ENCODE results near the gene OSBPL10.

Gene OSBPL10

GRCh38 chr3:31955581-31955980 is 25.5 kb downstream of the OSBPL10 start:
- no peak for DNase-seq

DNA sequence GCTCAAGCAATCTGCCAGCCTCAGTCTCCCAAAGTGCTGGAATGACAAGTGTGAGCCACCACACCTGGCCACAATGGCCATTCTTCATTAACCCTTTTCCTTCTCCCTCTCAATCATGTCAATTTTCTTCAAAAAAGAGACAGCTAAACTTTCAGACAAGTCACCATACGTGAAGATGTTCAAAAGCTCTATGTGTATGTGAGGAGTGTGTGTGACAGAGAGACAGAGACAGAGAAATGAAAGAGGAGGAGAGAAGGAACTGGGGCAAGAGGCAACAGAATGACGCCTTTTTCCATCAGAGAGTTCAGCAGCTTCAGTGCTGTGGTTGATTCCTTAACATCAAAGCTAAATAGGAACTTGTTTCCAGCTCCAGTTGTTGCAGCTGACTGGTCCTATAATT is 27.4 kb downstream of the OSBPL10 start:
- DNase-seq: no peak

DNA sequence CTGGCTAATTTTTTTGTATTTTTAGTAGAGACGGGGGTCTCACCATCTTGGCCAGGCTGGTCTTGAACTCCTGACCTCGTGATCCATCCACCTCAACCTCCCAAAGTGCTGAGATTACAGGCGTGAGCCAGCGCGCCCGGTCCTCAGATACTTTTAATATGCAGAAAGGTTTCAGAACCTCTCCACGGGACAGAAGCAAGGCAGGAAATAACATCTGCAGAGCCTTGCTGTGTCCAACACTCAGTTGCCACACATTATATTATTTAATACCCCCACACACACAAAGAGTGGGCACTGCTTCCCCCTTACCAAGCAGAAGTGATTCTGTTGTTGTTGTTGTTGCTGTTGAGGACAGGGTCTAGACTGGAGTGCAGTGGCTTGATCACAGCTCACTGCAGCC is 28.0 kb downstream of the OSBPL10 start:
- no peak for DNase-seq

DNA sequence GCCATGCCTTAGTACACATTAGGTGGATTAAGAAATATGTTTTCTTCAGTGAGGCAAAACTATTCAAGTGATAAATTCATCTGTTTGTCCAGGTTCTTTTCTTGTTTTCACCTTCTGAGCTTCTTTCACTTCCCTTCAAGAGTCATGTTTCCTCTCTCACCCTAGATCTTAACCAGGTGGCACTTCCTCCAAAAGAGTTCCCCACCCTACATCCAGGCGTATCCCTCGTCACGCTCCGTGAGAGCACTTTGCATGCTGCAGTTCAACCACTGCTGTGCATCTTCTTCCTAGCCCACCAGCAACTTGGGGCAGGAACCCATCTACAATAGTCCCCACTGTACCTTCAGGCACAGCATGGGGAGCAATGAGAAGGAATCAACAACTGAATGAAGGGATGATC is 28.9 kb downstream of the OSBPL10 start:
- no peak for DNase-seq

DNA sequence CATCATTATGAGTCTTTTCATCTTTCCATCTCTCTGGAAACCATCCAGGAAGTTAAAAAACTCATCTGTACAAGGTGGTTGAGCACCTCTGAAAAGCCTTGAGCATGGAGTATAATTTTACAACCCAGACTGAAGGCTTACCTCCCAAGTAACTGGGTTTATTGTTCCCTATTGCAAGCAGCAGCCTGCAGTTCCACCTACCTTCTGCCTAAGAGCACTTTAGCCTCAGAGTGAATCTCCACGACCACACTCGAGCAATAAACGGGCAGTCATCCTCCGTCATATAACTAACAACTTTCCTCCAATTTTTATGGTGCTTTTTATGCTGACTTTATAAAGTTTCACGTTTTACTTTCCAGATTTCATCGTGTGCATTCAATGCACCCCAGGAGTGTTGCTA is 32.8 kb downstream of the OSBPL10 start:
- DNase-seq: no peak

GRCh38 chr3:31947671-31948091 is 33.4 kb downstream of the OSBPL10 start:
- no peak for DNase-seq

DNA sequence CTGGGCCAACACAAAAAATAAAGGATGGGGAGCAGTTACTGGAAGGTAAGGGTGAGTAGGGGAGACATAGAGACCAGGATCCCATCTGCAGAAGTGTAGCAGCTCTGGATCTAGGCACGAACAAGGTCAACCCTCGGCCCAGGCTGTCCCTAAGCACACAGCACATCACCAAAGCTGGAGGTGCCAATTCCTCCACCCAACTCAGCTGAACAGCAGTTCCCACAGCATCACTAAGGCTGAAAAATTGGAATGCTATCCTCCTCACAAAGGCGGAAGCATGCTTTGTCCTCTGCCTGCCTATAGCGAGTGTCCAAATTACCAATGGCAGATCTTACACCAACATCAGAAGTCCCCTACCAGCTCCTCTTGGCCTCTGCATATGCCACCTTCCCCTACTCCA is 33.9 kb downstream of the OSBPL10 start:
- no peak for DNase-seq

- no peak for DNase-seq
These were observed 34.5 kb downstream of the OSBPL10 start for GRCh38 chr3:31946484-31947081.

DNA sequence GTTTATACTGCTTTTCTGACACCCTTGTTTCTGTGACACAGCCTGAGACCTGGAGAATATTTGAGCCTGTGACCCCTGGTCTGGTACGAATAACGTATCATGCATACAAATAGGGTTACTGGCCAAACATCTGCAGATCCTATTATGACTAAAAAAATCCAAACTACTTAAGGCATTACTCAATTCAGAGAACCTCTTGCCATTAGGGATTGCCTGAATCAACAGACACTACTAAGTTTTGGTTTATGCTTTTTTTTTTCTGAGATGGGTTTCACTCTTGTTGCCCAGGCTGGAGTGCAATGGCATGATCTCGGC is 35.4 kb downstream of the OSBPL10 start:
- DNase-seq: no peak

DNA sequence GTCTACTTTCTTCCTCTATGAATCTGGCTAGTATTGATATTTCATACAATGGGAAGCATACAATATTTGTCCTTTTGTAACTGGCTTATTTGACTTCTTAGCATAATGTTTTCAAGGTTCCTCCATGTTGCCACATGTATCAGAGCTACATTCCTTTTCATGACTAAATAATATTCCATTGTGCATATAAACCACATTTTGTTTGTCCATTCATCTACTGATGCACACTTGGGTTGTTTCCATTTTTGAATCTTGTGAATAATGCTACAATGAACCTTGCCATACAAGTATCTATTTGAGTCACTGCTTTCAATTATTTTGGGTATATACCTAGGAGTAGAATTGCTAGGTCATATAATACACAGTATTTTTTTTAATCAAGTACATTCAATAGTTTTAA is 38.0 kb downstream of the OSBPL10 start:
- DNase-seq: no peak

DNA sequence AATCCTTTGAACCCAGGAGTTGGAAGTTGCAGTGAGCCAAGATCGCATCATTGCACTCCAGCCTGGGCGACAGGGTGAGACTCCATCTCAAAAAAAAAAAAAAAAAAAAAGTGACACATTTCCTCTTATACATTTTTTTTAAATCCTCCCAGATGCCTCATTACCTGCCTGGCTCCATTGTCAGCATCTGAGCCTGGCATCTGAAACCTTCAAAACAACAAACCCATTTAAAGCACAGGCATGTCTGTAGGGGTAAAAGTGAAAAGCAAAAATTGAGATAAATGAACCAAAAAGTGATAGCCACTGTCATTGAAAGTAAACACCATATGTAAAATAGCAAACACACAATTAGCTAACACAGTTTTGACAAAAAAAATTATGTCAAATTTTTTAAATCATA is 38.6 kb downstream of the OSBPL10 start:
- DNase-seq: no peak

DNA sequence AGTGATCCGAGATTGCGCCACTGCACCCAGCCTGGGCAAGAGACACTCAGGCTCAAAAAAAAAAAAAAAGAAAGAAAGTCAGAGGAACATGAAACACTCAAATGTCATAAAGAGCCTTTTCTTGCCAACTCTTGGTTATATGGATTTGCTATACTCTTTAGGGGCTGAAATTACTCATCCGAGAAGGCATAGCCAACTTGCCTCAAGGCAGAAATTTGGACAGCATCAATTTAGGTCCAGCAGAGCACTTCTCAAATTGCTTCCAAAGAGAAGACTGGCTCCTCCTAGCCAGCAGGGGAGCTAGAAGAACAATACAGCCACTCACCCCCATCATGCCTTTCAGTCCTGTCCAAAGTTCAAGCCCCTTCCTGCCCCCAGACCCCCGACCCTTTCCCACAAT is 43.8 kb downstream of the OSBPL10 start:
- DNase-seq: no peak

GRCh38 chr3:31936420-31937060 is 44.5 kb downstream of the OSBPL10 start:
- DNase-seq: no peak

GRCh38 chr3:31934866-31935265 is 46.2 kb downstream of the OSBPL10 start:
- DNase-seq: no peak

DNA sequence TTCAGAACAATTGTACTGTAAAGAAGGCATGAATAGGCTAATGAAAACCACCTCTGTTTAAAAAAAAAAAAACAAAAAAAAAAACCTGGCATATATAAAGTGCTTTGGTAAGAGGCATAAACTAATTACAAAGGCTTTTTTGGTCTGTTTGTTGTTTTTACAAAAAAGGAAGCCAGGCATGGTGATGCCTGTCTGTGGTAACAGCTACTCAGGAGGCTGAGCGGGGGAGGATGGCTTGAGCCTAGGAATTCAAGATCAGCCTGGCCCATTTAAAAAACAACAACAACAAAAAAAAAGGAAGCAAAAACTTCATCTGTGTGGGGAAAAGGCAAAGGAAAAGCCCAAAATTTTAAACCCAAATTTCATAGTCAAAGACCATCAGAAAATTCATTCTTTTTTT is 47.0 kb downstream of the OSBPL10 start:
- DNase-seq: no peak

DNA sequence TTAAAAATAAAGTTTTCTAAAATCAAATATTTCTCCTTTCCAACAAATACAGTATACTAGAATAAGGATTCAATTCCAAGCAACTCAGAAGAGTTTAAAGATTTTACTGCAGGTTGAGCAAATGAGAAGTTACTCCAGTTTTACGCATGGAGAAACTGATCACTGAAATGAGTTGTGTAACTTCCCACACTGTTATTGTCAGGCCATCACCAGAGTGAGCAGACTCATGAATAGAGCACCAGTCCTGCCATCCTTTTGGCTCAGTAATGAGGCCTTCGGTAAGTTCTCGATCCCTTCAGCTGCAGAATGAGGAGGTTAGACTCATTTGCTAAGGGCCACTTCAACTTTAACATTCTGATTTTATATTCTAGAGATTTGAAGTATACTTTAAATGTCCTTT is 48.1 kb downstream of the OSBPL10 start:
- DNase-seq: no peak

GRCh38 chr3:31929826-31930502 is 51.1 kb downstream of the OSBPL10 start:
- no peak for DNase-seq

GRCh38 chr3:31927811-31928210 is 53.3 kb downstream of the OSBPL10 start:
- no peak for DNase-seq

- DNase-seq: no peak
These were observed 54.5 kb downstream of the OSBPL10 start for GRCh38 chr3:31926543-31926942.

GRCh38 chr3:31925271-31925630 is 55.8 kb downstream of the OSBPL10 start:
- no peak for DNase-seq

GRCh38 chr3:31924610-31925270 is 56.3 kb downstream of the OSBPL10 start:
- DNase-seq: no peak

DNA sequence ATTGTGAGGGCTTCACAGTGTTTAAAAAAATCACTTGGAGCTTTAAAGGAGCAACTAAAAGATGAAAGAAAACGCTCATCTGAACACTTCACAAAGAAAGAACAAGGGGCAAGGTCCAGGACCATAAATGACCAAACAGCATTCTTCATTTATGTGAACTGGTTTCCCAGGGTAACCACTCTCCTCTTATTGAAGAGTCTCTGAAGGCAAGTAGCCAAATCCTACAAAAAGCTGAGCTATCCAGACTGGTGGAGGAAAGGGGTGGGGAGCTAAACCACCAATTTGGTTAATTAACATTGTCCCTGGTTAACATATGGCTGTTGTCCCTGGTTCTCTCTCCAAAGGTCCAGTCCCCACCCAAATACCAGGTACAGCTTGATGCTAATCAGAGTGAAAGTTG is 58.1 kb downstream of the OSBPL10 start:
- no peak for DNase-seq

- DNase-seq: no peak
These were observed 59.2 kb downstream of the OSBPL10 start for GRCh38 chr3:31921837-31922236.

DNA sequence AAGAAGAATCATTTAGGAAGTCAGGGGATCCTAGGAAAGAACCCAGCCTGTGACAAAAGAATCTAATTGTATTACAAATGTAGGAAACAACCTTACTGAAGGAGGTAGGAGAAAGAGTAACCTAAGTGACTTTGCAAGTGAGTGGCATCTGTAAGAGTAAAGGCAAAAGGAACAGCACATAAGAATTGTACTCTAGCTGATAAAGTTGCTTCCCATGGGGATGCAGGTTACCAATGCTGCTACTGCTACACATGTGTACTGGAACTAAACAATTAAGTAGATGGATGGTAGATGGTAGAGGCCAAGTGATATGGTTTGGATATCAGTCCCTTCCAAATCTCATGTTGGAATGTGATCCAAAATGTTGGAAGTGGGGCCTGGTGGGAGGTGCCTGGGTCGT is 60.8 kb downstream of the OSBPL10 start:
- DNase-seq: no peak
